Measurements from ENCODE around the gene TTR. TPM values are rescaled to one million over a fixed set of nuclear protein-coding genes. Genes with fewer than 3 reads are reported as not detected.

TTR gene
- total RNA-seq: not detected in 2 replicates

GRCh38 chr18:31591628-31592027 is at the start of gene TTR:
Gene TTR (plus strand): TSS chr18:31591877. CDS start chr18:31591903, 26 bp downstream.

Other genes starting within 250 kb of the TTR start
- gene DSG4, start 215.1 kb upstream of the TTR start, total RNA-seq: not detected in 2 replicates
- under 0.01 TPM in 1 of 2 replicates, not detected in the other for gene DSG3, start 144.1 kb upstream of the TTR start, total RNA-seq
- 0.39 and 3.7 TPM in 2 replicates for gene DSG2, start 93.7 kb upstream of the TTR start, total RNA-seq
- 3.7 and 6.3 TPM in 2 replicates for gene B4GALT6, start 92.7 kb downstream of the TTR start, total RNA-seq
- under 0.01 TPM in 1 of 2 replicates, not detected in the other for gene SLC25A52, start 169.0 kb downstream of the TTR start, total RNA-seq